ENCODE results near the gene AMPH. TPM values are rescaled to one million over a fixed set of nuclear protein-coding genes. Genes with fewer than 3 reads are reported as not detected.

Gene AMPH
- polyA plus RNA-seq, 1 donor (not counting 4 experiments of a cell fraction or from before 2014, with no cell fraction given): not detected

DNA sequence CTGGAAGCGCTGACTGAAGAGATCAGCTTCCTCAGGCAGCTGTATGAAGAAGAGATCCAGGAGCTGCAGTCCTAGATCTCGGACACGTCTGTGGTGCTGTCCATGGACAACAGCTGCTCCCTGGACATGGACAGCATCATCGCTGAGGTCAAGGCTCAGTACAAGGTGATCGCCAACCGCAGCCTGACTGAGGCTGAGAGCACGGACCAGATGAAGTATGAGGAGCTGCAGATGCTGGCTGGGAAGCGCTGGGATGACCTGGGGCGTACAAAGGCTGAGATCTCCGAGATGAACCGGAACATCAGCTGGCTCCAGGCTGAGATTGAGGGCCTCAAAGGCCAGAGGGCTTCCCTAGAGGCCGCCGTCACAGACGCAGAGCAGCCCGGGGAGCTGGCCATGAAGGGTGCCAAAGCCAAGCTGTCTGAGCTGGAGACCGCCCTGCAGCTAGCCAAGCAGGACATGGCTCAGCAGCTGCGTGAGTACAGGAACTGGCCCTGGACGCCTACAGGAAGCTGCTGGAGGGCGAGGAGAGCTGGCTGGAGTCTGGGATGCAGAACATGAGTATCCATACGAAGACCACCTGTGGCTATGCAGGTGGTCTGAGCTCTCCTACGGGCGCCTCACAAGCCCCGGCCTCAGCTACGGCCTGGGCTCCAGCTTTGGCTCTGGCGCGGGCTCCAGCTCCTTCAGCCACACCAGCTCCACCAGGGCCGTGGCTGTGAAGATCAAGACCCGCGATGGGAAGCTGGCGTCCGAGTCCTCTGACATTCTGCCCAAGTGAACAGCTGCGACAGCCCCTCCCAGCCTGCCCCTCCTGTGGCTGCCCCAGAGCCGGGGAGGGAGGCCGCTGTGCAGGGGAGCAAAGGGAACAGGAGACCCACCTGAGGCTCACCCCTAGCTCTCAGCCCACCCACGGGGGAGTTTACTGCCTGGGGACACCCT is 24.9 kb upstream of the AMPH start:
- Histone ChIP-seq H3K27me3 (ENCODE audit: control insufficient read depth, extremely low read depth, insufficient read depth, low read length) (no peaks in the 10 kb centered on the region), H3K36me3 (ENCODE audit: control insufficient read depth in 2 of 2, extremely low read depth in 1 of 2, insufficient read depth in 2 of 2, low read length in 2 of 2) (no peaks in the 10 kb centered on the region), H2AFZ (ENCODE audit: control insufficient read depth, low read length) (no peak overlapping the region), H3K4me2 (ENCODE audit: control insufficient read depth, extremely low read depth, insufficient read depth, low read depth, low read length) (no peak overlapping the region), H3K9me3 (ENCODE audit: control insufficient read depth, low read depth, low read length) (no peaks in the 10 kb centered on the region), H4K20me1 (ENCODE audit: control insufficient read depth, extremely low read depth, insufficient read depth, low read length) (no peaks in the 10 kb centered on the region), H3K79me2 (ENCODE audit: control insufficient read depth, insufficient read depth, low read length) (no peaks in the 10 kb centered on the region), H3K9ac (ENCODE audit: control insufficient read depth, extremely low read depth, insufficient read depth, low read length) (no peak overlapping the region), H3K4me1 (ENCODE audit: control insufficient read depth, extremely low read depth, insufficient read depth, low read length) (no peaks in the 10 kb centered on the region), H3K9me1 (ENCODE audit: control insufficient read depth, extremely low read depth, insufficient read depth, low read length) (no peaks in the 10 kb centered on the region), H3K27ac (ENCODE audit: control insufficient read depth, insufficient read depth, low read length) (no peak overlapping the region), H3K4me3 (ENCODE audit: control insufficient read depth in 2 of 3, extremely low read depth in 1 of 3, insufficient read depth in 2 of 3, low read depth in 1 of 3, low read length in 3 of 3) (no peak overlapping the region)
- no peak for FAIRE-seq
- DNase-seq (ENCODE audit: low read depth, low spot score): no peak
- TF ChIP-seq, protein P1, sequence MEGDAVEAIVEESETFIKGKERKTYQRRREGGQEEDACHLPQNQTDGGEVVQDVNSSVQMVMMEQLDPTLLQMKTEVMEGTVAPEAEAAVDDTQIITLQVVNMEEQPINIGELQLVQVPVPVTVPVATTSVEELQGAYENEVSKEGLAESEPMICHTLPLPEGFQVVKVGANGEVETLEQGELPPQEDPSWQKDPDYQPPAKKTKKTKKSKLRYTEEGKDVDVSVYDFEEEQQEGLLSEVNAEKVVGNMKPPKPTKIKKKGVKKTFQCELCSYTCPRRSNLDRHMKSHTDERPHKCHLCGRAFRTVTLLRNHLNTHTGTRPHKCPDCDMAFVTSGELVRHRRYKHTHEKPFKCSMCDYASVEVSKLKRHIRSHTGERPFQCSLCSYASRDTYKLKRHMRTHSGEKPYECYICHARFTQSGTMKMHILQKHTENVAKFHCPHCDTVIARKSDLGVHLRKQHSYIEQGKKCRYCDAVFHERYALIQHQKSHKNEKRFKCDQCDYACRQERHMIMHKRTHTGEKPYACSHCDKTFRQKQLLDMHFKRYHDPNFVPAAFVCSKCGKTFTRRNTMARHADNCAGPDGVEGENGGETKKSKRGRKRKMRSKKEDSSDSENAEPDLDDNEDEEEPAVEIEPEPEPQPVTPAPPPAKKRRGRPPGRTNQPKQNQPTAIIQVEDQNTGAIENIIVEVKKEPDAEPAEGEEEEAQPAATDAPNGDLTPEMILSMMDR (optimal IDR thresholded peaks at IDR 0.05 in 1 of 3, IDR thresholded peaks at IDR 0.05 in 1 of 3, conservative IDR thresholded peaks at IDR 0.05 in 1 of 3; ENCODE audit: extremely low read depth in 1 of 3, insufficient read depth in 2 of 3, low read length in 3 of 3): no peak
- no peak for TF ChIP-seq EZH2 (IDR thresholded peaks at IDR 0.05; ENCODE audit: low read length)
- dilution Hi-C loops (cut with MboI; ENCODE audit: extremely low pct_ligation_motif_present, low sequenced_read_pairs): no loop called here

DNA sequence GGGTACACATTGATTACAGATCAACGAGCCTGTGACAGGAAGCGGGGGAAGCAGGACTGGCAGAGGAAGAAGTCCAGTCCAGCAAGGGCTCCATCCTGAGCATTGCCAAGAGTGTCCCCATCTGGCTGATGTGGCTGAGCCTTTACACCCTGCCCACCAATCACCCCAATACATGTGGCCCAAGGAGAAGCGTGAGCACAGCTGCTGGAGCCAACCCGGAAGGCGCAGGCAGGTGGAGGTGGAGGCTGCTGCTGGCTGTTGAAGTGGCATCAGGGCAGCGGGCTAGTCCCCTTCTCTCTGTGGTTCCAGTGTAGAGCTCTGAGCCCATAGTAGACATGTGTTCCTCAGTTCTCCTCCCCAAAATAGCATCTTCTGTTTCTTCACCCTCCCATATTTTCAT is 6.8 kb upstream of the AMPH start:
- H2AFZ ChIP-seq (ENCODE audit: control insufficient read depth, low read length): no peak overlapping the region
- H3K9me3 ChIP-seq (ENCODE audit: control insufficient read depth, low read depth, low read length): no peaks in the 10 kb centered on the region
- H3K9me1 ChIP-seq (ENCODE audit: control insufficient read depth, extremely low read depth, insufficient read depth, low read length): no peaks in the 10 kb centered on the region
- FAIRE-seq: no peak
- H3K4me1 ChIP-seq (ENCODE audit: control insufficient read depth, extremely low read depth, insufficient read depth, low read length): no peaks in the 10 kb centered on the region
- no peak for DNase-seq (ENCODE audit: low read depth, low spot score)
- H3K27ac ChIP-seq (ENCODE audit: control insufficient read depth, insufficient read depth, low read length): no peak overlapping the region
- no peak overlapping the region for H3K9ac ChIP-seq (ENCODE audit: control insufficient read depth, extremely low read depth, insufficient read depth, low read length)
- TF ChIP-seq, protein P1 (optimal IDR thresholded peaks at IDR 0.05 in 1 of 3, IDR thresholded peaks at IDR 0.05 in 1 of 3, conservative IDR thresholded peaks at IDR 0.05 in 1 of 3; ENCODE audit: extremely low read depth in 1 of 3, insufficient read depth in 2 of 3, low read length in 3 of 3): no peak
- no peak for TF ChIP-seq EZH2 (IDR thresholded peaks at IDR 0.05; ENCODE audit: low read length)
- H3K27me3 ChIP-seq (ENCODE audit: control insufficient read depth, extremely low read depth, insufficient read depth, low read length): no peaks in the 10 kb centered on the region
- no peaks in the 10 kb centered on the region for H3K36me3 ChIP-seq (ENCODE audit: control insufficient read depth in 2 of 2, extremely low read depth in 1 of 2, insufficient read depth in 2 of 2, low read length in 2 of 2)
- no peaks in the 10 kb centered on the region for H3K79me2 ChIP-seq (ENCODE audit: control insufficient read depth, insufficient read depth, low read length)
- dilution Hi-C loops (cut with MboI; ENCODE audit: extremely low pct_ligation_motif_present, low sequenced_read_pairs): no loop called here
- H3K4me3 ChIP-seq (ENCODE audit: control insufficient read depth in 2 of 3, extremely low read depth in 1 of 3, insufficient read depth in 2 of 3, low read depth in 1 of 3, low read length in 3 of 3): no peak overlapping the region
- no peak overlapping the region for H3K4me2 ChIP-seq (ENCODE audit: control insufficient read depth, extremely low read depth, insufficient read depth, low read depth, low read length)
- H4K20me1 ChIP-seq (ENCODE audit: control insufficient read depth, extremely low read depth, insufficient read depth, low read length): no peaks in the 10 kb centered on the region
